HFFc6 (cell line): ENCODE data around the gene KAT14. TPM values are rescaled to one million over a fixed set of nuclear protein-coding genes. Genes with fewer than 3 reads are reported as not detected.
"Not testable (repeated sequence)": the region's sequence is repeated elsewhere in the genome, so short reads cannot be mapped to it uniquely, and the experiment has no call there.

Experiments used
- DNase-seq: peaks from one replicate; pipeline ENCODE4 v3.0.0-alpha.2; 2018
- H3K27ac Mint-ChIP-seq: 2 replicates; pipeline ENCODE4 v1.8.0; 2020; ENCODE audit warnings: mild to moderate bottlenecking, mixed read lengths
- H3K27me3 Mint-ChIP-seq: 2 replicates; pipeline ENCODE4 v1.8.0; 2021; ENCODE audit warnings: mild to moderate bottlenecking, moderate library complexity, mixed read lengths; ENCODE audit not compliant: insufficient read depth
- H3K36me3 Mint-ChIP-seq: 2 replicates; pipeline ENCODE4 v1.8.0; 2021; ENCODE audit warnings: low read depth, mixed read lengths
- H3K4me1 Mint-ChIP-seq: 2 replicates; pipeline ENCODE4 v1.8.0; 2020; ENCODE audit warnings: low read depth, mixed read lengths
- H3K4me3 Mint-ChIP-seq: 2 replicates; pipeline ENCODE4 v1.8.0; 2020; ENCODE audit warnings: mild to moderate bottlenecking, moderate library complexity, mixed read lengths
- H3K9me3 Mint-ChIP-seq: 2 replicates; pipeline ENCODE4 v1.8.0; 2020; ENCODE audit warnings: mild to moderate bottlenecking, mixed read lengths
- total RNA-seq, 6 experiments: library from RNA; stranded (reverse); fragmentation: NEBNext Ultra II Directional; extraction: Animal tissue kit (Norgen Biotek cat#: 25700); gene quantifications; 2 replicates in 1 of 6; 3 replicates in 5 of 6; pipeline ENCODE4 v1.2.3, GENCODE V29; 2021
- TF ChIP-seq, protein P1 (sequence below): fragments of 200-600 bp; sonication (generic); IDR thresholded peaks from 2 replicates; pipeline ENCODE4 v1.5.0; 2021; ENCODE audit warnings: antibody characterized with exemption, mild to moderate bottlenecking

KAT14 gene
- total RNA-seq, 6 experiments from 2014 or later: 8.9 to 10.3 (median 9.6) TPM

DNA sequence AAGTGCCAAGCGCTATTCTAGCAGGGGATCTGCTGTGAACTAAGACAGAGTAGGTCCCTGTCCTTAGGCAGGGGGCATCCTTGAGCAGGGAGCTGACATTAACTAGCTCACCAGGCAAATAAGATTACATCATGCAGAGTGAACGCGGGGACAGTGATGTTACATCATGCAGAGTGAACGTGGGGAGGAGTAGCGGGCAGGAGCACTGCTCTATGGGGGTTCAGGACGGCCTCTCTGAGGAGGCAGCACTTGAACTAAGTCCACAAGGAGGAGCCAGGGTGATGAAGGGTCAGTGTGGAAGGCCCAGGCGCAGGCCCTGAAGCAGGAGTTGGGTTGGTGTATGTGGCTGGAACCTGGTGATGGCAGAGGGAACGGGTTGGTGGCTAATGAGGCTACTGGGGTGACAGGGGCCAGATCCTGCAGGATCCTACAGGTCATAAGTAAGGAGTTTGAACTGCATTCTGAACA is 38.7 kb downstream of the KAT14 start:
- Mint-ChIP-seq H3K36me3 (peaks cover 27% of the 10 kb centered on the region), H3K27me3 (peaks cover 1% of the 10 kb centered on the region; the same call in 1 of the 2 replicates), H3K4me1 (0 out of 2 replicates have a peak, but pooled peaks cover 6% of the 10 kb centered on the region), H3K9me3 (peaks cover 11% of the 10 kb centered on the region), H3K27ac (no peak overlapping the region), H3K4me3 (no peak overlapping the region)
- no peak for DNase-seq
- TF ChIP-seq, protein P1, sequence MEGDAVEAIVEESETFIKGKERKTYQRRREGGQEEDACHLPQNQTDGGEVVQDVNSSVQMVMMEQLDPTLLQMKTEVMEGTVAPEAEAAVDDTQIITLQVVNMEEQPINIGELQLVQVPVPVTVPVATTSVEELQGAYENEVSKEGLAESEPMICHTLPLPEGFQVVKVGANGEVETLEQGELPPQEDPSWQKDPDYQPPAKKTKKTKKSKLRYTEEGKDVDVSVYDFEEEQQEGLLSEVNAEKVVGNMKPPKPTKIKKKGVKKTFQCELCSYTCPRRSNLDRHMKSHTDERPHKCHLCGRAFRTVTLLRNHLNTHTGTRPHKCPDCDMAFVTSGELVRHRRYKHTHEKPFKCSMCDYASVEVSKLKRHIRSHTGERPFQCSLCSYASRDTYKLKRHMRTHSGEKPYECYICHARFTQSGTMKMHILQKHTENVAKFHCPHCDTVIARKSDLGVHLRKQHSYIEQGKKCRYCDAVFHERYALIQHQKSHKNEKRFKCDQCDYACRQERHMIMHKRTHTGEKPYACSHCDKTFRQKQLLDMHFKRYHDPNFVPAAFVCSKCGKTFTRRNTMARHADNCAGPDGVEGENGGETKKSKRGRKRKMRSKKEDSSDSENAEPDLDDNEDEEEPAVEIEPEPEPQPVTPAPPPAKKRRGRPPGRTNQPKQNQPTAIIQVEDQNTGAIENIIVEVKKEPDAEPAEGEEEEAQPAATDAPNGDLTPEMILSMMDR: no peak

DNA sequence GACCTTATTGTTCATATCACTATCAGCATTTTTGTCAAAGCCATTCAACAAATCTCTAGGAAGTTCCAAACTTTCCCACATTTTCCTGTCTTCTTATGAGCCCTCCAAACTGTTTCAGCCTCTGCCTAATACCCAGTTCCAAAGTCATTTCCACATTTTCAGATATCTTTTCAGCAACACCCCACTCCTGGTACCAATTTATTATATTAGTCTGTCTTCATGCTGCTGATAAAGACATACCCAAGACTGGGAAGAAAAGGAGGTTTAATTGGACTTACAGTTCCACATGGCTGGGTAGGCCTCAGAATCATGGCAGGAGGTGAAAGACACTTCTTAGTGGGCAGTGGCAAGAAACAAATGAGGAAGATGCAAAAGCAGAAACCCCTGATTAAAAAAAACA is 42.7 kb downstream of the KAT14 start:
- not testable (repeated sequence) for H3K27ac Mint-ChIP-seq, H3K4me3 Mint-ChIP-seq, DNase-seq, H3K27me3 Mint-ChIP-seq, H3K4me1 Mint-ChIP-seq
- H3K9me3 Mint-ChIP-seq: peaks cover 11% of the 10 kb centered on the region
- H3K36me3 Mint-ChIP-seq: peaks cover 32% of the 10 kb centered on the region

DNA sequence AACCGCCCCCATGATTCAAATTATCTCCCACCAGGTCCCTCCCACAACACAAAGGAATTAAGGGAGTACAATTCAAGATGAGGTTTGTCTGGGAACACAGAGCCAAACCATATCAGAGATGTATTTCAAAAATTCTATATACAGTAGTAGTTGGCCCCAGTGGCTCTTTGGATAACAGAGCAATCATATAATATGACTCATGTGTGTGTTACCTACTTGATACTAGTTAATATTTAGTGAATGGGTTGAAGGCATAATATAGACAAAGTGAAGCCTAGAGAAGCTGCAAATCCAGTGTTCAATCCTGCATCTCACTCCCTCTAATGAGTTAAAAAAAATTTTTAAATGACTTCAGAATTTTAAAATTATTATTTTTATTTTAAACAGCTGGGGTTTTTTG is 43.2 kb downstream of the KAT14 start:
- Mint-ChIP-seq H3K36me3 (peaks cover 30% of the 10 kb centered on the region), H3K9me3 (peaks cover 11% of the 10 kb centered on the region), H3K4me3 (no peak overlapping the region), H3K4me1 (no peaks in the 10 kb centered on the region), H3K27ac (no peak overlapping the region), H3K27me3 (peaks cover 1% of the 10 kb centered on the region; the same call in 1 of the 2 replicates)
- DNase-seq: no peak
- TF ChIP-seq, protein P1: no peak

DNA sequence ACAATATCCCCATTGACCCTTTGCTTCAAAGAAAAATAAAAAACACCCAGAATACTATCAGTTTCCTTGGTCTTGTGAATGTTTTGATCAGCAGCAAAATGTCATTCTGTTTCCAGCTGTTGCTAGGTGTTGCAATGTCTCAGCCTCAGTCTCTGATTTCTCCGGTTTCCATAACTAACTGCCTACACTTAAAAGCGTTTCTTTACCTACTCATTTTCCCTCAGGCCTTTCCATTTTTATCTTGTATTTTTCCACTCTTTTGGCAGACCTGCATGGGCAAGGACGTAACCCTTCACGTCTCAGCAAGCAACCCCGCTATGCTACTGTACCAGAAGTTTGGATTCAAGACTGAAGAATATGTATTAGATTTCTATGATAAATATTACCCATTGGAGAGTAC is 49.4 kb downstream of the KAT14 start:
- H3K27ac Mint-ChIP-seq: no peak overlapping the region
- H3K36me3 Mint-ChIP-seq: peaks cover 9% of the 10 kb centered on the region
- DNase-seq: no peak
- TF ChIP-seq, protein P1: no peak
- peaks cover 11% of the 10 kb centered on the region; the same call in 1 of the 2 replicates for H3K4me1 Mint-ChIP-seq
- no peaks in the 10 kb centered on the region for H3K9me3 Mint-ChIP-seq
- H3K27me3 Mint-ChIP-seq: no peaks in the 10 kb centered on the region
- no peak overlapping the region for H3K4me3 Mint-ChIP-seq

DNA sequence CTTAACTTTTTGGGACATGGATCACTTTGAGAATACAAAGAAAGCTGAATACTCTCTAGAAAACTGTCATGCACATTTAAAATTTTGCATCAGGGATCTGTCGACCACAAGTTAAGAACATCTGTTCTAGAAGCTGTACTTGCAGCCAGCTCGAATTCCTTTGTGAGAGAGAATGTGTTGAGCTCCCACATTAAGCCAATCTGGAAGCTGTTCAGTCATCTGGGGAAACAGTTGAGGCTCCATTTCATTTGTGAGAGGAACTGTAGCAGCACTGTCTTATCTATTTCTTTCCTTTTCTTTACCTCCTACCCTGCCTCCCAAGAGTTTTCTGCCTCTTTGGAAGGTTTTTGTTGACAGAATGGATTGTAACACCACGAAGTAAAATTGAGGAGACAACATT is 50.8 kb downstream of the KAT14 start:
- Mint-ChIP-seq H3K4me3 (no peak overlapping the region), H3K4me1 (peaks cover 11% of the 10 kb centered on the region; the same call in 1 of the 2 replicates), H3K27me3 (no peaks in the 10 kb centered on the region), H3K9me3 (no peaks in the 10 kb centered on the region), H3K36me3 (peaks cover 9% of the 10 kb centered on the region), H3K27ac (no peak overlapping the region)
- DNase-seq: no peak
- TF ChIP-seq, protein P1: no peak

DNA sequence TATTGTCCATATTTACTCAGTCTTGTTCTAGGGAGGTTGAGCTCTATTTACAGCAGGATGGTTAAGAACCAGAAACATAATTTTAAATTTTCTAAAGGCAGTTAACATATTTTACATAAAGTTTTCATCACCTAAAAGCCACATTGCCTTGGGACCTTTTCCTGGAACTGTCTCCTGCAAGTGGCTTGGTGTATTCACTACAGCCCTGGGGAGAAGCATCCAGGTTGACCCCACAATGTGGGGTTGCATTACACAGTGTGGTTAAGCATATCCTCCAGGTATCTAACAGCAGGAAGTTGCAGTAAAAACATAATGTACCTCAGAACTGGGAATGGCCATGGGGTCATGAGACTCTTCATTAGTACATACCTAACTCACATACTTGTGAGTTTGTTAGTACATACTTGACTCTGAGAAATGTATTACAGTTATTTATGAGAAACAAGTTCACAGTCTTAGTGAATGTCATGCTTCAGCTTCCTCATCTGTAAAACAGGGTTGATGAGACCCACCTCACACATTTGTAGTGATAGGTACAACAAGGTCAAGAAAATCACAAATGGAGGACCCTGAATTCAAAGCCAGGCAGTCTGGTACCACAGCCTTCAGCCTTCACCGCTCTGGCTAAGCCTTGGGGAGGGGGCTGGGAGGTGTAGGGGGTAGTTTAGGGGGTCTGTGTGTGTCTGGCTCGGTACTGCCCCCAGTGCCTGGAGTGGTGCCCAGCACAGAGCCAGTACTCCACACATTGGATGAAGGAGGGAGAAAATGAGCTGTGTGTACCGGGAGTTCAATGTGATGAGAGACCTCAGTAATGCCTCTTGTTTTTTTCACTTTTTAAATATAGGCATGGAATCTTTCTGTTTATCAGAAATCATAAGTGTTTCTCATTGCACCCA is 52.9 kb downstream of the KAT14 start:
- TF ChIP-seq, protein P1: no peak
- Mint-ChIP-seq H3K27ac (no peak overlapping the region), H3K4me3 (no peak overlapping the region), H3K36me3 (no peaks in the 10 kb centered on the region), H3K27me3 (no peaks in the 10 kb centered on the region), H3K4me1 (peaks cover 11% of the 10 kb centered on the region; the same call in 1 of the 2 replicates), H3K9me3 (no peaks in the 10 kb centered on the region)
- DNase-seq: peak; percentile 12
